GM21526 (cell line): ENCODE measurements around the gene KCNJ9.

Experiments used
- ATAC-seq: cut with Tn5 transposase; IDR thresholded peaks from one replicate; pipeline ENCODE4 v1.9.1; 2021; ENCODE audit warnings: moderate library complexity; ENCODE audit not compliant: unreplicated experiment, low FRiP score

KCNJ9 gene

DNA sequence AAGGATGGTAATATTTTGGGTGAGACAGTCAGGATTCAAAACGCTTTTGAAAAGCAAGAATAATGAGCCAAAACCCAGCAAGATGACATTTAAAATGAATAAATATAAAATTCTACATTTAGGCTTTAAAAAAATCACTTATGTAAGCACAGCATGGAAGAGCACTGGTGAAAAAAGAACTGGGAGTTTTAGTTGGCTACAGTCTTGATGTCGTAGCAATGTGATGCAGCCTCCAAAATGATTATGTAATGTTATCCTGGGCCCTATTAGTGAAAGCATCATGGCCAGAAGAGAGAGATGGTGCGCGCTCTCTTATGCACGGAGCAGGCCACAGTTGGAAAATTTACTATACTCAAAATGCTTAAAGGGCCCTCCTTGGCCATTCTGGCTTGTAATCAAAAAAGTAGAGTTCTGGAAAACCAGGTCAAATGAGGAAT, 5.1 kb downstream of the KCNJ9 start:
- no peak for ATAC-seq

- no peak for ATAC-seq
Observed at GRCh38 chr1:160087118-160087662, 5.9 kb downstream of the KCNJ9 start.

DNA sequence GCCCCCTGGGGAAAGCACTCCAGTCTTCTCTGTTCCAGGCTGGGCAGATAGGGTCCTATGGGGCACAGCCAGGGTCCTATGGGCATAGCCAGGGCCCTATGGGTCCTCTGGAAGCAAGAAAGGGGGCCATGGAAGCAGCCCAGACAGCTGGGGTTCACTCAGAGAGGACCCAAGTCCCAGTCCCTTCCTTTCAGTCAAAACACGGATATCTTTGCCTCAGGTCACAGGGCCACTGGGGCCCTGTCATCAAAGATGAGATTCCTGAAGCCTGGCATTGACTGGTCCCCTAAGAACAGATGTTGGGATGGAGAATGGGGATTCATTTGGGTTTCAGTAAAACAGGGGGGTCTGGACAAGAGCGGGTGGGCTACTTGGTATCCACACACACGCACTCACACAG, 8.5 kb downstream of the KCNJ9 start:
- no peak for ATAC-seq

DNA sequence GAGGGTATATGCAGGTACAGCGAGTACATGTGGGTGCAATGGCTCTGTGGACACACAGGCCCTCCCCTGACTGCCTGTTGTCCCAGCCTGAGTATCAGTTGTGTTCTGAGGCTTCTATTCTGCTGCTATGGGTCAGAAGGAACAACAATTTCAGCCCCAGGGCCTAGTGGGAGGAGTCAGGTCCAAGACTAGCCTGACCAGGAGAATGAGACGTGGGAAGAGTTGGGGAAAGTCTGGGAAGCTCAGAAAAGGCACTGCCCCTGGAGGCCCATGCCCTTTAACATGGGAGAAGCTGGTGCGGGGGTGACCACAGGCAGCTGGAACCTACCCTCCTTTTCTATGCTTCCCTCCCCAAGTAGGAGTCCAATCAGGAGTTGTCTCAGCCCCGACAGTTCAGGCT, 9.4 kb downstream of the KCNJ9 start:
- ATAC-seq: no peak

DNA sequence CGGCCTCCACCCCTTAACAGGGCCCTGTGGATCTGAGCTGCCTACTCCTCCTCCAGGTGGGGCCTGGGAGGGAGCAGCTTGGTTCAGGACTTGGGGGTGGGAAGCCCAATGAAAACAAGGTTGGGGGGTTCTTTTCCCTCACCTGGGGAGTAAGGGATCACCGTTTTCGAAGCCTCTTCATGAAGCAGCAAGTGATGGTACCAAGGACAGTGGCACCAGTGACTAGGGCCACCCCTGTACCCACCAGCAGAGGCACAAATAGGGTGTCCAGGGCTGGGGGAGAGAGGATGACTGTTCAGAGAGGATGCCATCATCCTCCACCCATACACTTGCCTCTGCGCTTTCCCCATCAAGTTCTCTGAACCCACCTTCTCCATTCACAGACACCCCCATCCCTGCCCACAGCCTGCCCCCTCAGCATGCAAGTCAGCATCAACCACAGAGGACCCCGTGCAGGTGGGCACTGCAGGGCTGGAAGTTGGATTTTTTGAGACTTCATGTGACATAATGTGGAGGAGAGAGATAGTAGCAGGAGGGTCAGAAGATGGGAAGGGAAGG, 10.4 kb downstream of the KCNJ9 start:
- no peak for ATAC-seq

DNA sequence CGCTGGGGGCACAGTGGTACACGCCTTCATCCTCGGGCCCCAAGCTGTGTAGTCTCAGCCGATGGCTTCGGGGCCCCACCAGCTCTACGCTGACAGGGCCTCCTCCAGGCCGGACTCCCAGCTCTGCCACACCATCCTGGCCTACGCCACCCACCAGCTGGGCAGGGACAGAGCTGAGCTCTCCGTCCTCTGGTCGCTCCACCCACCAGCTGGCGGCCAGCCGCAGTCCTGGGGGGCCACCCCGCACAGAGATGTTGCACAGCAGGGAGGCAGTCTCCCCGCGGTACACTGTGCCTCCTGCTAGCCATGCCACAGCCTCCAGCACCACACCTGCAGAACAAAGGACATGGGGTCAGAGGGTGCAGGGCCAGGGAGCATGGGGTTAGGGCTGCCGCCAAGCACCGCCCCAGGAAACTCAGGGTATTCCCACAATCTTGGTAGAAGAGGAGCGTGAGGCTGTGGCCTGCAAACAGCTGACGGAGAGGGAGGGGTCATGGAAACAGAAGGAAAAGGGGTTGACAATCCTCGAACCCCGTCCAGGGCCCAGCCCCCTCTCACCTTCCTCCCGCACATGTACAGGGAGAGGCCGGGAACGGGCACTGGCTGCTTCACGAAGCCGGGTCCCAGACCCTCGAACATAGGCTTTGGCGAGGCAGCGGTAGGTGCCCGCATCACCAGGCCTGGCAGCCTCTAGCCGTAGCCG, 11.2 kb downstream of the KCNJ9 start:
- no peak for ATAC-seq

DNA sequence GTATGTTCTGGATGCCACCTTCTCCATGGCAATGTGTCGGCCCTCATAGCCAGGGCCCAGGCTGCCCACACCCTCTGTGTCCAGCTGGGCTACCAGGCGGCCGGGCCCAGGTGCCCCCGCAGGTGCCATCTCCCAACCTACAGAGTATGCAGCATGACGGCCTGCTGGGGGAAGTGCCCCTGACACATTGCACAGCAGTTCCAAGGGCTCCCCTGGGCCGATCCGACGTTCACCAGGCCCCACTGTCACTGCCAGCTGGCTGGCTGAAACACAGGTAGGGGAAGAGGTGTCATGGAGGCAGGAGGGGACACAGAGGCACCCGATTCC, 11.7 kb downstream of the KCNJ9 start:
- no peak for ATAC-seq

GRCh38 chr1:160093624-160094290, 12.4 kb downstream of the KCNJ9 start:
- no peak for ATAC-seq

DNA sequence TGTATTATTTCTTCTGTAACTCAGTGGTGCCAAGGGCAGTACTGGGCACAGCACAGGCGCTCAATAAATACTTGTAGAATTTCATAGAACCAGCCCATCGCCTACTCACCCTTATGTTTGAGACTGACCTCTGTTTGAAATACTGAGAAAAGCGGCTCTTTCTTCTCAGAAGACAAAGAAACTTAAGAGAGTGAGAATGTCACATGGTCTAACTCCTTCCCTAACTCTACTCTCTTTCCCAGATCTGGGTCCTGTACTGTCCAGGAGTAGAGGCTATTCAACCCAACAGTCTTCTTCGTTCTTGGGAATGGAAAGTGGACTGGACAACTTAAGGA, 12.9 kb downstream of the KCNJ9 start:
- no peak for ATAC-seq

DNA sequence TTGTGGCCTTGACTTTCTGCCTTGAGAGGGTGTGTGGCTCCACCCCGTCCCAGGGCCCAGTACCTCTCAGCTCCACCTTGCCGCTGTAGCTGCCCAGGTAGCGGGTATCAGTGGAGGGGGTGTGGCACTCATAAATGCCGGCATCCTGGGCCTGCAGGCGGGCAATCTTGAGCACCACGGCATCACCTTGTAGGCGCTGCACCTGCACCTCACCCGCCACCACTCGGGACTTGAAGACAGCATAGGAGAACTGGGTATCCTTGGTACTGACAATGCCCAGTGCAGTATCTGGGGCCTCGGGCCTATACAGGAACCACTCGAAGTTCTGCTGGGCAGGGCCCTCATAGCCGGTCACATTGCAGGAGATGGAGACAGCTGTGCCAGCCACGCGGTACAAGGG, 13.5 kb downstream of the KCNJ9 start:
- ATAC-seq: no peak

- no peak for ATAC-seq
Observed at GRCh38 chr1:160095382-160096105, 14.2 kb downstream of the KCNJ9 start.

- ATAC-seq: no peak
Observed at GRCh38 chr1:160096274-160097116, 15.2 kb downstream of the KCNJ9 start.

GRCh38 chr1:160097151-160097910, 16.0 kb downstream of the KCNJ9 start:
- ATAC-seq: no peak

GRCh38 chr1:160097911-160098851, 16.8 kb downstream of the KCNJ9 start, which contains the start of gene IGSF8:
TSS of gene IGSF8 (minus strand) at chr1:160098619. CDS start at chr1:160098472, 147 bp downstream.
- peak; percentile 31 for ATAC-seq

- peak; percentile 65 for ATAC-seq
Observed at GRCh38 chr1:160098852-160099561, 17.7 kb downstream of the KCNJ9 start.

GRCh38 chr1:160099716-160100375, 18.5 kb downstream of the KCNJ9 start:
- no peak for ATAC-seq

DNA sequence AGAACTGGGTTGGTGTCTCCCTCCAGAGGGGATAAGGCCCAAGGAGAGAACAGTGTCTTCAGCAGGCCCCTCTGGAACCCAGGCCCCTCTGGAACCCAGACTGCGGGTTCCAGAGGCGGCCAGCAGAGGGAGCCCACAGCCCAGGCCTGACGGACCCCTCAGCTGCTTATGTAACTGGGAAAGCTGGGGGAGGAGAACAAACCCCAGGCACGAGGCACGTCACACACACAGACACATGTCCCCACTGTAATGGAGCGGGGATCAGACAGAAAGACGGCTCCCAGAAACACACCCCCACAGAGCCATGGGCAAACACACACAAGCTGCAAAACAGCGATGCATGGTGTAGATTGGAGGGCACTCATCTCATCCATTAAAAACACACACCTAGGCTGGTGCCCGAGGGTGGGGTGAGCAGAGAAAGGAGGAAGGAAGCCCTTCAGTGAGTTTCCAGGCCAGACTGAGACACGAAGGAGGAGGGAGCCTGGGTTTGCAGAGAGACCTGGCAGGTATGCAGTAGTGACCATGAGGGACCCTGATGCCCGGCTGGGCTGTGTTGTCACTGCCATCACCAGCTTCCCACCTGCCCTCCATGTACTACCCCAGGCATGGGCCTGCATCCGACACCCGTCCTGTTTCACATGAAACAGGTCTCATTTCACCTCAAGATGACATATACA, 19.8 kb downstream of the KCNJ9 start:
- ATAC-seq: no peak
